Type B pancreatic cell (in vitro differentiated cells): ENCODE results near the gene EMB. TPM values are rescaled to one million over a fixed set of nuclear protein-coding genes. Genes with fewer than 3 reads are reported as not detected.
"Not testable (repeated sequence)": the region's sequence is repeated elsewhere in the genome, so short reads cannot be mapped to it uniquely, and the experiment has no call there.

ENCODE experiments used
- DNase-seq: peaks from one replicate; pipeline ENCODE4 v3.0.0; 2021; ENCODE audit warnings: mixed read lengths; ENCODE audit not compliant: unreplicated experiment; ENCODE audit errors: extremely low spot score
- H3K27ac Mint-ChIP-seq: 2 replicates; pipeline ENCODE4 v1.8.0; 2021; ENCODE audit warnings: mild to moderate bottlenecking, mixed read lengths
- H3K27me3 Mint-ChIP-seq: 2 replicates; pipeline ENCODE4 v1.8.0; 2021; ENCODE audit warnings: mixed read lengths
- H3K36me3 Mint-ChIP-seq: 2 replicates; pipeline ENCODE4 v1.8.0; 2021; ENCODE audit warnings: mixed read lengths
- H3K4me1 Mint-ChIP-seq: one replicate; pipeline ENCODE4 v1.8.0; 2021; ENCODE audit warnings: mixed read lengths; ENCODE audit not compliant: unreplicated experiment
- H3K4me3 Mint-ChIP-seq: 2 replicates; pipeline ENCODE4 v1.8.0; 2021; ENCODE audit warnings: mild to moderate bottlenecking, mixed read lengths
- H3K9me3 Mint-ChIP-seq: 2 replicates; pipeline ENCODE4 v1.8.0; 2021; ENCODE audit warnings: mixed read lengths
- total RNA-seq: library from RNA; stranded (reverse); gene quantifications from 2 replicates; pipeline ENCODE4 v1.2.1, GENCODE V29; 2021; ENCODE audit warnings: low replicate concordance
- TF ChIP-seq, protein P1 (sequence below): fragments of 200-600 bp; sonication (generic); conservative IDR thresholded peaks from 2 replicates; pipeline ENCODE4 v1.5.0; 2021; ENCODE audit warnings: antibody characterized with exemption, mild to moderate bottlenecking

The EMB gene
- total RNA-seq, 1 donor from 2014 or later: 12.2 TPM

DNA sequence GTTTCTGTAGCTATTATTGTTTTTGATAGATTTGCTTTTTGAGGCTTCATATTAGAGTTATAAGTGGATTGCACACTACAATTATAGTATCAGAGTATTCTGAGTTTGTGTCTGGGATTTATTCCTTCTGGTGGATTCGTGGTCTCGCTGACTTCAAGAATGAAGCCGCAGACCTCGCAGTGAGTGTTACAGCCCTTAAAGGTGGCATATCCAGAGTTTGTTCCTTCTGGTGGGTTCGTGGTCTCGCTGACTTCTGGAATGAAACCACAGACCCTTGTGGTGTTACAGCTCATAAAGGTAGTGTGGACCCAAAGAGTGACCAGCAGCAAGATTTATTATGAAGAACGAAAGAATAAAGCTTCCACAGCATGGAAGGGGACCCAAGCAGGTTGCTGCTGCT is 6.9 kb upstream of the EMB start:
- Mint-ChIP-seq H3K27ac (no peak overlapping the region), H3K9me3 (no peaks in the 10 kb centered on the region)
- TF ChIP-seq, protein P1, sequence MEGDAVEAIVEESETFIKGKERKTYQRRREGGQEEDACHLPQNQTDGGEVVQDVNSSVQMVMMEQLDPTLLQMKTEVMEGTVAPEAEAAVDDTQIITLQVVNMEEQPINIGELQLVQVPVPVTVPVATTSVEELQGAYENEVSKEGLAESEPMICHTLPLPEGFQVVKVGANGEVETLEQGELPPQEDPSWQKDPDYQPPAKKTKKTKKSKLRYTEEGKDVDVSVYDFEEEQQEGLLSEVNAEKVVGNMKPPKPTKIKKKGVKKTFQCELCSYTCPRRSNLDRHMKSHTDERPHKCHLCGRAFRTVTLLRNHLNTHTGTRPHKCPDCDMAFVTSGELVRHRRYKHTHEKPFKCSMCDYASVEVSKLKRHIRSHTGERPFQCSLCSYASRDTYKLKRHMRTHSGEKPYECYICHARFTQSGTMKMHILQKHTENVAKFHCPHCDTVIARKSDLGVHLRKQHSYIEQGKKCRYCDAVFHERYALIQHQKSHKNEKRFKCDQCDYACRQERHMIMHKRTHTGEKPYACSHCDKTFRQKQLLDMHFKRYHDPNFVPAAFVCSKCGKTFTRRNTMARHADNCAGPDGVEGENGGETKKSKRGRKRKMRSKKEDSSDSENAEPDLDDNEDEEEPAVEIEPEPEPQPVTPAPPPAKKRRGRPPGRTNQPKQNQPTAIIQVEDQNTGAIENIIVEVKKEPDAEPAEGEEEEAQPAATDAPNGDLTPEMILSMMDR: no peak

DNA sequence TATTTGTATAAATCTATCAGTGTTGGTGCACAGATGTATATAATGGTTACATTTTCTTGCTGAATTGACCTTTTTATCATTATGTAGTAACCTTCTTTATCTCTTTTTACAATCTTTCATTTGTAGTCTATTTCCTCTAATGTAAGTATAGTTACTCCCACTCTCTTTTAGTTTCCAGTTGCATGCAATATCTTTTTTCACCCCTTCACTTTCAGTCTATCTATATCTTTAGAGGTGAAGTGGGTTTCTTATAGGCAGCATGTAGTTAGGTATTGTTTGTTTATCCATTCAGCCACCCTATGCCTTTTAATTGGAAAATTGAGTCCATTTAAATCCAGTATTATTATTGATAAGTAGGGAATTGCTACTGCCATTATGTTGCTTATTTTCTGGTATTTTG is 6.1 kb upstream of the EMB start:
- TF ChIP-seq, protein P1: no peak
- no peak for DNase-seq
- no peaks in the 10 kb centered on the region for H3K36me3 Mint-ChIP-seq
- no peak overlapping the region for H3K27ac Mint-ChIP-seq
- H3K4me1 Mint-ChIP-seq: no peaks in the 10 kb centered on the region
- no peak overlapping the region for H3K4me3 Mint-ChIP-seq
- no peaks in the 10 kb centered on the region for H3K9me3 Mint-ChIP-seq
- H3K27me3 Mint-ChIP-seq: peaks cover 7% of the 10 kb centered on the region

More for the DNA sequence above, 6.9 kb upstream of the EMB start:
- DNase-seq: no peak
- Mint-ChIP-seq H3K4me3 (no peak overlapping the region), H3K27me3 (peaks cover 3% of the 10 kb centered on the region), H3K36me3 (no peaks in the 10 kb centered on the region), H3K4me1 (no peaks in the 10 kb centered on the region)

DNA sequence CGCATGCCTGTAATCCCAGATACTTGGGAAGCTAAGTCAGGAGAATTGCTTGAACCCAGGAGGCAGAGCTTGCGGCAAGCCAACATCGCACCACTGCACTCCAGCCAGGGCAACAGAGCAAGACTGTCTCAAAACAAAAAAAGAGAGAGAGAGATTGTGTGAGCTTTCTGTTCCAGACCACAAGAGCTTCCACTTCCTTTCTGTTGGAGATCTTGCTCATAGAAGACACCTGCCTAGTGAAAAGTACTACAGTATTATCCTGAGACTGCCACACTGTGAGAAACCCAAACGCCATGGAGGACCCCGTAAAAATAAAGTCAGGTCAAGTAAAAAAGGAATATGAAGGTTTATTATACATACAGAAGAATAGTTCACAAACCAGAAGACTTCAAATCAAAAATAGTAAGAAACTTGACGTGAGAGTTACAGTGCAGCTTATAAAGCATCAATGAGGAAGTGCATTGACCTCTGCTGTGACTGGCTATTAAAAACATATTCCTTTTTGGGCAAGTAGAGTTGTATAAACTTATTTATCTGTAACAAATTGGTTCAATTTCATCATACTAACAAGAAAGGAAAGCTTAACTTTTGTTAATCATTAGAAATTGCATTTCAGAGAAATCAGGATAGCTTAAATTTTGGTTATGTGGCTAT is 4.3 kb upstream of the EMB start:
- Mint-ChIP-seq H3K4me3 (no peak overlapping the region), H3K27me3 (peaks cover 14% of the 10 kb centered on the region), H3K4me1 (no peaks in the 10 kb centered on the region), H3K27ac (no peak overlapping the region), H3K36me3 (no peaks in the 10 kb centered on the region), H3K9me3 (no peaks in the 10 kb centered on the region)
- TF ChIP-seq, protein P1: no peak
- no peak for DNase-seq

DNA sequence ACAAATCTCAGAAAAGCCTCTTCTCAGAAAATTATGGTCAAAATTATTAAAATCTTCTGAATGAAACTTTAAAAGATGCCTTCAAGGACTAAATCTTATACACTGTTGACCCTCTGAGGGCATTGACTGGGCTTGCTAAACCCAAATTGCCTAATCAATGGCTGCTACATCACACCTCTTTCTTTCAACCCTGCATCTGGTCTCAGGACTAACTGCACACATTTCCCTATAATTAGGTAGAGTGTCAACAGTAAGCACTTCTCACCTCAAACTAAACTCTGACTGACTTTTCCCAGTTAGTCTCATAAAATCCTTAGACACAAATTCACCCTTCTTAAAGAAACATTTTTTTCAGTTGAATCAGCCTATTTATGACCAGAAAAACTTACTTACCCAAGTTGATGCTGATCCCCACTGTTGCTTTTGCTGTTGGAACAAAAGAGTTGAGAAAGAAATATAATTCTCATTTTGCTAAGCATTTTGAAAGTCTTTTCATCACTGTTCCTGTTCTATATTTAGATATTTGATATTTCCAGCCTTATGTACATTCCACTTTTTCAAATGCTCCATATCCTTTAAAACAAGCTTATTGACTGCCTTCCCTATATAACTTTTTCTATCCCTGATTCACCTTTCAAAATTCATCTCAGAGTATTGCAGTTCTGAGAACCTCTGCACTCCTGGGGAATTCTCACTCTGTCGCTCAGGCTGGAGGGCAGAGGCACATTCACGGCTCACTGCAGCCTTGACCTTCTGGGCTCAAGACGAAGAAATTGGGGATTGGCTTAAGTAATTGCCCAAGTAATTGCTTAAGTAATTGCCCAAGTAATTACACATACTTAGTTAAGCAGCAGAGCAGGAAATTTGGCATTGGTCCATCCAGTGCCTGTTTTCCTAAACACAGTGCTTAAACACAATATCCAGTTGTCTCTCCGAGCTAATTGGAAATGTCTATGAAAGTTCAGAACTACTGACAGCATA is 1.8 kb upstream of the EMB start:
- DNase-seq, H3K36me3 Mint-ChIP-seq, H3K9me3 Mint-ChIP-seq, H3K27ac Mint-ChIP-seq, H3K4me1 Mint-ChIP-seq: not testable (repeated sequence)
- Mint-ChIP-seq H3K4me3 (peak overlapping the region; percentile 56), H3K27me3 (peaks cover 19% of the 10 kb centered on the region)

DNA sequence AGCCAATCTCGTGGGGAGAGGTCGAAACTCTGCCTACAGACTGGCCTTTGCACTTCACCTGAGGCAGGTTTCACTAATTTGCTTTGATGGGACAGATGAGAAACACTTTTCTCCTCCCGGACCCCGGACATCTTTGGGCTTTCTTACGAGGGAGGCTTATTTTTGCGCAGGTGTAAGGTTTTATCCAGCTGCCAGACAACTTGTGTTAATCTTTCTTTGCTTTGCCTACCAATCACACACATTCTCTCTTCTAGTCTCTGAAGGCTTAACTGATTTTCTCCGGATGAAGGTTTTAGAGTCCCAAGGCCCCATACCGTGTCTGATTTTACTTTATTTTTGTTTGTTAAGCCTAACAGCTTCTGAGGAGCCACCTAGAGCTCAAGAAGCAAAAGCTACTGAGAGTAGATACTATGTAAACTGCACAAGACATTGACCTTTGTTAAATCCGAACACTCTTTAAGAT is 436 bp upstream of the EMB start:
- Mint-ChIP-seq H3K4me1 (no peaks in the 10 kb centered on the region), H3K9me3 (no peaks in the 10 kb centered on the region), H3K4me3 (peak overlapping the region; percentile 93), H3K27ac (peak overlapping the region; percentile 61), H3K36me3 (no peaks in the 10 kb centered on the region), H3K27me3 (peaks cover 19% of the 10 kb centered on the region)
- TF ChIP-seq, protein P1: no peak
- DNase-seq: no peak

DNA sequence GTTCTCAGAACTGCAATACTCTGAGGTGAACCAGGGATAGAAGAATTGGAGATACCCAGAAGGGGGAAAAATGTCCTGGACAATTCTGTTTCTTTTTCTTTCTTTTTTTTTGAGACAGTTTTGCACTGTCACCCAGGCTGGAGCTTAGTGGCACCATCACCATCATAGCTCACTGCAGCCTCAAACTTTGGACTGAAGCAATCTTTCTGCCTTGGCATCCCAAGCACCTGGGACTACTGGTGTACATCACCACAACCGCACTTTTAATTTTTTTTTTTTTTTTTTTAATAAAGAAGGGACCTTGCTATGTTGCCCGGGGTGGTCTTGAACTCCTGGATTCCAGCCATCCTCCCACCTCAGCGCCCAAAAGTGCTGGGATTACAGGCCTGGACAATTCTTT is 1.9 kb downstream of the EMB start:
- Mint-ChIP-seq H3K9me3 (no peaks in the 10 kb centered on the region), H3K27me3 (peaks cover 19% of the 10 kb centered on the region), H3K4me3 (no peak overlapping the region), H3K27ac (no peak overlapping the region), H3K36me3 (no peaks in the 10 kb centered on the region), H3K4me1 (no peaks in the 10 kb centered on the region)
- TF ChIP-seq, protein P1: no peak
- no peak for DNase-seq

DNA sequence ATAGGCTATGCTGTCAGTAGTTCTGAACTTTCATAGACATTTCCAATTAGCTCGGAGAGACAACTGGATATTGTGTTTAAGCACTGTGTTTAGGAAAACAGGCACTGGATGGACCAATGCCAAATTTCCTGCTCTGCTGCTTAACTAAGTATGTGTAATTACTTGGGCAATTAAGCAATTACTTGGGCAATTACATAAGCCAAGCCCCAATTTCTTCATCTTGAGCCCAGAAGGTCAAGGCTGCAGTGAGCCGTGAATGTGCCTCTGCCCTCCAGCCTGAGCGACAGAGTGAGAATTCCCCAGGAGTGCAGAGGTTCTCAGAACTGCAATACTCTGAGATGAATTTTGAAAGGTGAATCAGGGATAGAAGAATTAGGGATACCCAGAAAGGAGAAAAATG is 3.0 kb downstream of the EMB start:
- H3K9me3 Mint-ChIP-seq, H3K27ac Mint-ChIP-seq, DNase-seq, H3K4me3 Mint-ChIP-seq, H3K4me1 Mint-ChIP-seq, H3K36me3 Mint-ChIP-seq: not testable (repeated sequence)
- H3K27me3 Mint-ChIP-seq: peaks cover 18% of the 10 kb centered on the region
